ENCODE data around the gene NCSTN. TPM values are rescaled to one million over a fixed set of nuclear protein-coding genes. Genes with fewer than 3 reads are reported as not detected.

NCSTN gene
- total and polyA plus RNA-seq, 9 of the 15 experiments (the other 6 are each of a cell fraction or from before 2014, with no cell fraction given), result 21.3 to 91.1 (median 57.9) TPM

- H3K4me1 ChIP-seq (replicated peaks in 1 of 2; ENCODE audit: control insufficient read depth in 2 of 2, insufficient read depth in 2 of 2, low read length in 2 of 2), result peaks cover 17 to 22% of the 10 kb centered on the region in 2 experiments
- H3K27me3 ChIP-seq (ENCODE audit: control insufficient read depth in 2 of 2, insufficient read depth in 2 of 2, low read length in 2 of 2), result no peaks in the 10 kb centered on the region; a peak in 1 of 5 replicates
- FAIRE-seq (no peak), DNase-seq (ENCODE audit: extremely low read depth in 1 of 4, low spot score in 3 of 4) (peak in 3 of 4 experiments; percentile 38 to 45 (median 39)), ATAC-seq (peak; percentile 62)
- H3K4me2 ChIP-seq (ENCODE audit: insufficient read depth, low read length), result peak overlapping the region; percentile 35
- BruUV-seq (replicated peaks), result no TSS peak
- no peaks in the 10 kb centered on the region for H3K36me3 ChIP-seq (ENCODE audit: control insufficient read depth, insufficient read depth, low read length)
- peak overlapping the region; percentile 67 for H2AFZ ChIP-seq (ENCODE audit: low read depth, low read length)
- H3K27ac ChIP-seq (ENCODE audit: extremely low read depth, low read depth, low read length), result peak overlapping the region; percentile 72; the same call in 2 of the 3 replicates
- ChIA-PET CTCF (ENCODE audit: low intra/inter-chr PET ratio) (interaction anchor here (0.5 to 1.7 kb wide), 7 partner anchors 179 to 614 kb away, joined by 3 to 11 read pairs (median 4); no protein-coding TSS in a partner anchor), POLR2A (interaction anchor here (0.6 to 5.7 kb wide), 14 partner anchors 8 to 349 kb away, joined by 3 to 37 read pairs (median 4); partner anchors contain the start of gene NHLH1)
- intact Hi-C loops (cut with micrococcal nuclease), result loop anchor here (1.0 to 5.0 kb wide), 9 partner anchors 13 to 291 kb away; partner anchors contain the start of genes DCAF8 and PEX19
- no peaks in the 10 kb centered on the region for H4K20me1 ChIP-seq (replicated peaks; ENCODE audit: control insufficient read depth, insufficient read depth, low read length)
- no peaks in the 10 kb centered on the region for H3K79me2 ChIP-seq (ENCODE audit: control insufficient read depth, insufficient read depth, low read length)
- peak overlapping the region; percentile 33 to 43; a peak in 2 of 4 replicates for H3K9ac ChIP-seq (ENCODE audit: insufficient read depth in 1 of 2, low read depth in 2 of 2, low read length in 2 of 2)
- H3K9me3 ChIP-seq (replicated peaks; ENCODE audit: control insufficient read depth, insufficient read depth, low read depth, low read length), result no peaks in the 10 kb centered on the region
- no peaks in the 10 kb centered on the region for H3K9me1 ChIP-seq (ENCODE audit: control insufficient read depth, insufficient read depth, low read length)
- 6% methylated on average over 8 of the region's 9 CpGs for WGBS (ENCODE audit: insufficient coverage, low coverage, missing lambda C conversion rate)
- H3K4me3 ChIP-seq, result no peak overlapping the region
- in situ Hi-C loops (cut with MboI), result loop anchor here (10.0 kb wide), 1 partner anchor 271 kb away; no protein-coding TSS in a partner anchor
- TF ChIP-seq ZNF175 (CRISPR knock-in tag; IDR thresholded peaks at IDR 0.05; ENCODE audit: low read depth), result peak; percentile 55; the same call in 1 of the 2 replicates
- TF ChIP-seq GABPB1 (CRISPR knock-in tag; IDR thresholded peaks at IDR 0.05), result peak; percentile 52; the same call in 1 of the 2 replicates
- peak; percentile 51; the same call in 1 of the 2 replicates for TF ChIP-seq FOSL1 (tag; conservative IDR thresholded peaks at IDR 0.05)
- peak; percentile 45; the same call in 1 of the 2 replicates for TF ChIP-seq CREM (IDR thresholded peaks at IDR 0.05; ENCODE audit: low read depth)
- no peak for TF ChIP-seq STAT5A (IDR thresholded peaks at IDR 0.05; ENCODE audit: borderline replicate concordance, low read length)
- no peak for TF ChIP-seq KLF16 (IDR thresholded peaks at IDR 0.05)
- no peak for TF ChIP-seq ATF1 (CRISPR knock-in tag; IDR thresholded peaks at IDR 0.05)
- peak; percentile 26; the same call in 1 of the 2 replicates for TF ChIP-seq ATF1 (tag; IDR thresholded peaks at IDR 0.05)
- 0 out of 2 replicates have a peak, but pooled peaks have one; percentile 28 for TF ChIP-seq ETV5 (CRISPR knock-in tag; IDR thresholded peaks at IDR 0.05; ENCODE audit: low read depth)
- TF ChIP-seq MXD1 (CRISPR knock-in tag; IDR thresholded peaks at IDR 0.05; ENCODE audit: borderline replicate concordance, poor library complexity, severe bottlenecking), result no peak
- 0 out of 2 replicates have a peak, but pooled peaks have one; percentile 54 for TF ChIP-seq ZBTB17 (CRISPR knock-in tag; IDR thresholded peaks at IDR 0.05)
- peak in 1 of 2 experiments; percentile 55; a peak in 1 of 4 replicates for TF ChIP-seq ZNF639 (CRISPR knock-in tag; conservative IDR thresholded peaks at IDR 0.05 in 1 of 2, IDR thresholded peaks at IDR 0.05 in 1 of 2)
- no peak for TF ChIP-seq ARID3A (IDR thresholded peaks at IDR 0.05; ENCODE audit: borderline replicate concordance, low read depth, low read length)
- 0 out of 4 replicates have a peak, but pooled peaks of 1 of the 2 experiments have one; percentile 18 for TF ChIP-seq HDAC1 (IDR thresholded peaks at IDR 0.05)
- TF ChIP-seq HDAC2 (IDR thresholded peaks at IDR 0.05), result no peak
- no peak for TF ChIP-seq THRB (CRISPR knock-in tag; conservative IDR thresholded peaks at IDR 0.05)
Measured at GRCh38 chr1:160375788-160376524, 32.8 kb downstream of the NCSTN start.
